Aortic smooth muscle cell (primary cell): ENCODE results near the gene GP2. TPM values are rescaled to one million over a fixed set of nuclear protein-coding genes. Genes with fewer than 3 reads are reported as not detected.

ENCODE experiments used
- total RNA-seq: library from RNA; depleted of rRNA; stranded (reverse); fragments of >200 nt; gene quantifications from 2 replicates; pipeline ENCODE4 v1.2.3, GENCODE V29; 2014

The GP2 gene
- not detected in 2 replicates for total RNA-seq

DNA sequence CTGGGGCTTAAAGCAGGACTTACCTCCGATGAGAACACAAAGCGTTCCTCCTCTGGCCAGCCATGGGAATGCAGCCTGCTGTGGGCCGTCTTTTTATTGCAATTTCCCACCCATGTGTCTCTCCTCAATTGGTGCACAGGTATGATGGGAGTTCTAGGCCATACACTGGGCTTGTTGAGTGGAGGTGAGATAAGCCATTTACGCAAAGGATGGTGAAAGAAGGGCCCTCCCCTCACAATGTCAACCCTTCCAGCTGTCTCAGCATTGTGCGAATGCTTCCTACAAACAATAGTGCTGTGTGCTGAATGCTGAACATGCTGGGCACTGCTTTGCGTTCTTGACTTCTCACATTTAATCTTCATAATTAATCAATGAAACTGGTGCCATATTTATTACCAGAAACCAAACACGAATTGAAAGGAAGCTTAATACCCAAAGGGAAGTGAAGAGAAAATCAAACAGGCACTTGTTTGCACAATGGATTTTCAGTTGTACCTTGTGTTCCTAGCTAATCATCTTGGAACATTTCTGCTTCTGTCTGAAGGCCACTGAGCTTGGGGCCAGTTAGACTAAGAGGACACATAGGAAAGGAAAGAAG, at the start of gene GP2:
TSS of gene GP2 (minus strand) at position 70 of the 598 bp plus-strand sequence. CDS start 1,082 bp downstream, outside the sequence.

DNA sequence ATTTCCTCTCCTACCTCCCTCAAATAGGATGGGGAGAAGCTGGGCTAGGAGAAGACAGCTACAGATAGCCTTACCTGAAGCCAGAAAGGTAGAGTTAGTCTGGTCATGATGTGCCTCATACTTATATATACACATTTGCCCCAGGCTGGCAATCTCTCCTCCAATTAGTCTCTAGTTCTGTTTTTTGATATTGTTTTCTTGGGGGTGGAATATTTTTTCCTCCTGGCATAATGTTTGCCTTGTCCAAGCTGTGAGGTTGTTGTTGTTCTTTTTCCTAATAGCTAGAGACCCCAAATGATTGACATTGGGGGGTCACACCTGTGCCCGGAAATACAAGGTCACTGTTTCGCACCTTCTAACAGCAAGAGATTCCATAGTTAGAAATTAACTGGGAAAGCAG, 25.3 kb upstream of the GP2 start, which contains the start of gene UMOD:
TSS of gene UMOD (minus strand) at position 101 of the 400 bp plus-strand sequence. CDS start 1,978 bp downstream, outside the sequence.

Other genes starting within 250 kb of the GP2 start
- not detected in 2 replicates for gene UMOD, start 25.2 kb upstream of the GP2 start, total RNA-seq
- not detected in 2 replicates for gene PDILT, start 77.2 kb upstream of the GP2 start, total RNA-seq
- gene ACSM5, start 82.0 kb upstream of the GP2 start, total RNA-seq = 0.26 TPM in 1 of 2 replicates, not detected in the other
- gene ACSM2A, start 124.0 kb upstream of the GP2 start, total RNA-seq = not detected in 2 replicates
- gene ACSM2B, start 248.9 kb upstream of the GP2 start, total RNA-seq = not detected in 2 replicates